K562 (cell line): Measurements from ENCODE around the gene SLC29A4. TPM values are rescaled to one million over a fixed set of nuclear protein-coding genes. Genes with fewer than 3 reads are reported as not detected.

Source experiments
- ATAC-seq: fragments of 200-7000 bp; cut with Tn5 transposase; 3 replicates; pipeline ENCODE4 v1.9.1; 2020; ENCODE audit warnings: moderate library complexity
- BruUV-seq: library from RNA; stranded (reverse); fragments of 400-500 nt; replicated peaks from 2 replicates; lab custom pipeline; 2021; lab: Mats Ljungman, UMichigan
- CTCF ChIA-PET: fragments of 300-600 bp; formaldehyde crosslinking; extraction: SDS; loops from one replicate; lab custom pipeline; 2021; ENCODE audit warnings: low intra/inter-chr PET ratio; lab: Yijun Ruan, JAX
- POLR2A ChIA-PET: fragments of 300-600, 350-650 bp; sonication (Branson Sonifier 250); formaldehyde crosslinking; extraction: SDS; loops from one replicate; lab custom pipeline; 2021; ENCODE audit warnings: antibody characterized with exemption, inconsistent platforms; lab: Yijun Ruan, JAX
- DNase-seq, 4 experiments: peaks; one replicate each; pipeline versions ENCODE4 v3.0.0 to v3.0.0-alpha.2; 2011 to 2018; ENCODE audit warnings: low spot score in 3 of 4, mixed read lengths in 3 of 4; ENCODE audit errors: extremely low read depth in 1 of 4
- FAIRE-seq: peaks from 2 replicates; lab custom pipeline; 2011; peaks lifted over from hg19 to GRCh38; lab: Jason Lieb, UNC
- H2AFZ ChIP-seq: 2 replicates; pipeline ENCODE4 v1.6.0; 2011; ENCODE audit warnings: low read depth, low read length, control low read depth, inconsistent platforms
- H3K27ac ChIP-seq: fragments of 200-600 bp; 3 replicates; pipeline ENCODE4 v1.8.0; 2011; ENCODE audit warnings: low read depth, mild to moderate bottlenecking, control low read depth, inconsistent platforms, low read length, moderate library complexity, mixed read lengths; ENCODE audit errors: extremely low read depth
- H3K27me3 ChIP-seq, 2 experiments: fragments of 300-600 bp in 1 of 2; 2 replicates in 1 of 2; 3 replicates in 1 of 2; pipeline versions ENCODE4 v1.6.0 to v1.8.0; 2011; ENCODE audit warnings: inconsistent platforms in 2 of 2, low read length in 2 of 2, mild to moderate bottlenecking in 1 of 2, mixed read lengths in 1 of 2, moderate library complexity in 1 of 2; ENCODE audit not compliant: control insufficient read depth in 2 of 2, insufficient read depth in 2 of 2
- H3K36me3 ChIP-seq: fragments of 300-600 bp; 3 replicates; pipeline ENCODE4 v1.8.0; 2011; ENCODE audit warnings: mild to moderate bottlenecking, low read length, inconsistent platforms; ENCODE audit not compliant: control insufficient read depth, insufficient read depth
- H3K4me1 ChIP-seq, 2 experiments: fragments of 200-600 bp in 1 of 2; replicated peaks in 1 of 2; 2 replicates in 1 of 2; 3 replicates in 1 of 2; pipeline versions ENCODE4 v1.5.1 to v1.8.0; 2011; ENCODE audit warnings: inconsistent platforms in 2 of 2, low read length in 2 of 2, mild to moderate bottlenecking in 1 of 2, mixed read lengths in 1 of 2, moderate library complexity in 1 of 2; ENCODE audit not compliant: control insufficient read depth in 2 of 2, insufficient read depth in 2 of 2
- H3K4me2 ChIP-seq: 2 replicates; pipeline ENCODE4 v1.6.1; 2011; ENCODE audit warnings: low read length, control low read depth, inconsistent platforms, mixed read lengths; ENCODE audit not compliant: insufficient read depth
- H3K4me3 ChIP-seq: fragments of 200-600 bp; sonication (generic), shearing (Covaris generic); 2 replicates; pipeline ENCODE4 v1.5.1; 2016; ENCODE audit warnings: control low read depth, inconsistent platforms
- H3K79me2 ChIP-seq: fragments of 200-600 bp; 3 replicates; pipeline ENCODE4 v1.8.0; 2011; ENCODE audit warnings: low read length, inconsistent platforms; ENCODE audit not compliant: control insufficient read depth, insufficient read depth
- H3K9ac ChIP-seq, 2 experiments: 2 replicates each; pipeline versions ENCODE4 v1.6.0 to v1.6.1; 2011; ENCODE audit warnings: low read depth in 2 of 2, low read length in 2 of 2, control low read depth in 1 of 2, inconsistent platforms in 1 of 2, mild to moderate bottlenecking in 1 of 2, mixed read lengths in 1 of 2; ENCODE audit not compliant: insufficient read depth in 1 of 2
- H3K9me1 ChIP-seq: one replicate; pipeline ENCODE4 v1.6.0; 2011; ENCODE audit warnings: inconsistent platforms, mild to moderate bottlenecking, low read length, moderate library complexity; ENCODE audit not compliant: control insufficient read depth, insufficient read depth
- H3K9me3 ChIP-seq: replicated peaks from 2 replicates; pipeline ENCODE4 v1.5.1; 2011; ENCODE audit warnings: low read depth, low read length, inconsistent platforms; ENCODE audit not compliant: control insufficient read depth, insufficient read depth
- H4K20me1 ChIP-seq: replicated peaks from 2 replicates; pipeline ENCODE4 v1.6.1; 2011; ENCODE audit warnings: low read length, inconsistent platforms, mixed read lengths; ENCODE audit not compliant: control insufficient read depth, insufficient read depth
- ARID4B ChIP-seq: sonication (generic); formaldehyde crosslinking; IDR thresholded peaks from 2 replicates; pipeline ENCODE4 v1.8.0; 2022; ENCODE audit warnings: mild to moderate bottlenecking, missing genetic modification reagents
- BRF2 ChIP-seq: IDR thresholded peaks from 3 replicates; pipeline ENCODE4 v1.6.1; 2011; ENCODE audit warnings: borderline replicate concordance, mild to moderate bottlenecking; ENCODE audit not compliant: insufficient read length, insufficient read depth
- STAG1 ChIP-seq: sonication (generic); formaldehyde crosslinking; IDR thresholded peaks from 2 replicates; pipeline ENCODE4 v1.5.0; 2020; ENCODE audit warnings: missing genetic modification reagents, borderline replicate concordance
- WGBS: fragments of 100-300 bp; shearing (Covaris generic); methylation state at CpG from one replicate; pipeline ENCODE4 v1.1.6; 2016; ENCODE audit warnings: low coverage, mixed read lengths; ENCODE audit not compliant: insufficient coverage; ENCODE audit errors: missing lambda C conversion rate; 5-methylcytosine and 5-hydroxymethylcytosine counted together
- in situ Hi-C: fragments of 300-500 bp; cut with MboI; formaldehyde crosslinking; loops from 4 replicates; pipeline ENCODE4 v1.15.0; 2018; ENCODE audit warnings: inconsistent platforms, mixed read lengths
- intact Hi-C: fragments of 100-400 bp; cut with micrococcal nuclease; formaldehyde crosslinking; loops from 2 replicates; pipeline ENCODE4 v1.14.2; 2022
- polyA plus RNA-seq, 8 experiments: library from polyadenylated mRNA; depleted of rRNA in 4 of 8; stranded (reverse) in 5 of 8; unstranded in 3 of 8; fragments of >200 nt; fragmentation: Nextera tagmentation in 2 of 8; fragmentation: Illumina TruSeq in 1 of 8; extraction: Ambion mirVana in 2 of 8; extraction: Trizol in 1 of 8; gene quantifications; 2 replicates each; pipeline versions ENCODE4 v1.2.1 to v1.2.3, GENCODE V29; 2011 to 2014; ENCODE audit warnings: inconsistent platforms in 1 of 8, missing spikeins in 1 of 8
- total RNA-seq, 7 experiments: library from RNA; depleted of rRNA in 6 of 7; stranded (reverse); fragments of >200 nt in 6 of 7; fragmentation: Illumina TruSeq in 2 of 7; extraction: Trizol in 2 of 7; gene quantifications; 2 replicates each; pipeline versions ENCODE4 v1.2.1 to v1.2.3, GENCODE V29; 2011 to 2021; ENCODE audit warnings: low replicate concordance in 1 of 7

The SLC29A4 gene
- total and polyA plus RNA-seq, 9 of the 15 experiments (the other 6 are each of a cell fraction or from before 2014, with no cell fraction given), result 0.01 to 1.2 (median 0.37) TPM

GRCh38 chr7:5238500-5238899 is 44.2 kb upstream of the SLC29A4 start:
- CTCF ChIA-PET, result no interaction called here
- no peaks in the 10 kb centered on the region; the same call in 1 of the 2 replicates for H4K20me1 ChIP-seq
- H3K4me3 ChIP-seq, result no peak overlapping the region
- 67% methylated on average over 5 of the region's 19 CpGs for WGBS
- no peaks in the 10 kb centered on the region for H3K79me2 ChIP-seq
- H3K9me1 ChIP-seq, result no peaks in the 10 kb centered on the region
- TF ChIP-seq STAG1 (CRISPR knock-in tag), result no peak
- no peak for TF ChIP-seq ARID4B
- TF ChIP-seq BRF2, result no peak
- BruUV-seq, result no TSS peak
- H3K4me2 ChIP-seq, result no peak overlapping the region
- no peak overlapping the region for H2AFZ ChIP-seq
- peaks cover 6 to 18% of the 10 kb centered on the region in 2 experiments; a peak in 3 of 5 replicates for H3K4me1 ChIP-seq
- H3K9ac ChIP-seq, result 0 out of 4 replicates have a peak overlapping the region, but pooled peaks of 1 of the 2 experiments have one; percentile 35
- in situ Hi-C loops (no loop called here), intact Hi-C loops (no loop called here)
- FAIRE-seq, result no peak
- POLR2A ChIA-PET, result no interaction called here
- DNase-seq, result no peak
- peaks cover 3 to 9% of the 10 kb centered on the region in 2 experiments; a peak in 1 of 5 replicates for H3K27me3 ChIP-seq
- no peak overlapping the region for H3K27ac ChIP-seq
- H3K36me3 ChIP-seq, result no peaks in the 10 kb centered on the region
- H3K9me3 ChIP-seq, result no peaks in the 10 kb centered on the region
- ATAC-seq, result no peak
